Neural crest cell (in vitro differentiated cells): ENCODE measurements around the gene ATRIP. TPM values are rescaled to one million over a fixed set of nuclear protein-coding genes. Genes with fewer than 3 reads are reported as not detected.

Experiments
- DNase-seq: peaks from one replicate; pipeline ENCODE4 v3.0.0; 2021; ENCODE audit warnings: low read depth, mixed read lengths, low spot score
- H3K27ac Mint-ChIP-seq: one replicate; pipeline ENCODE4 v1.8.0; 2021; ENCODE audit warnings: mild to moderate bottlenecking, mixed read lengths; ENCODE audit not compliant: unreplicated experiment
- H3K27me3 Mint-ChIP-seq: 2 replicates; pipeline ENCODE4 v1.8.0; 2021; ENCODE audit warnings: low read depth, mild to moderate bottlenecking, mixed read lengths
- H3K36me3 Mint-ChIP-seq: 2 replicates; pipeline ENCODE4 v1.8.0; 2021; ENCODE audit warnings: low read depth, mild to moderate bottlenecking, mixed read lengths
- H3K4me1 Mint-ChIP-seq: 2 replicates; pipeline ENCODE4 v1.8.0; 2021; ENCODE audit warnings: mixed read lengths
- H3K4me3 Mint-ChIP-seq: one replicate; pipeline ENCODE4 v1.8.0; 2021; ENCODE audit warnings: mild to moderate bottlenecking, mixed read lengths
- H3K9me3 Mint-ChIP-seq: 2 replicates; pipeline ENCODE4 v1.8.0; 2021; ENCODE audit warnings: mixed read lengths
- total RNA-seq: library from RNA; stranded (reverse); gene quantifications from 2 replicates; pipeline ENCODE4 v1.2.1, GENCODE V29; 2021
- TF ChIP-seq, protein P1 (sequence below): fragments of 200-600 bp; sonication (generic); conservative IDR thresholded peaks from 2 replicates; pipeline ENCODE4 v1.5.0; 2021; ENCODE audit warnings: antibody characterized with exemption, mild to moderate bottlenecking

ATRIP gene
- total RNA-seq, 1 donor from 2014 or later = 22.1 TPM

DNA sequence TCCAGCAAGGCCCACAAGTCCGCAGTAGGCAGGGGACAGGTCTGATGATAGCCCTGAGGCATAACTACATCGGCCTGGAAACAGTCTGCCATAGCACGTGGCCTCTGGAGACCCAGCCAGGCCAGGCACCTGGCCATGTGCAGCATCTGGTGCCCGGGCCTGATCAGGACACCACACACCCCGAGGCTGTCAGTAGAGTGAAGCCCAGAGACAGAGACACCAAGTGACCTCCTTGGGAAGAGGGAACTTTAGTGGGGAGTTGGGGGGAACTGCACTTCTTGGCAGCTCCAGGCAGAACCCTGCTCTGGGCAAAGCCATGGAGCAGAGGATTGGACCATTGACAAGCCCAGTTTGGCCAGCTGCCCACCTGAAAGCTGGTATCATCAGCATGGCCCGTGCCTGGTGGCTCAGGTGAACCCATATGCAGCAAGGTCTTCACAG lies 56.2 kb downstream of the ATRIP start:
- TF ChIP-seq, protein P1, sequence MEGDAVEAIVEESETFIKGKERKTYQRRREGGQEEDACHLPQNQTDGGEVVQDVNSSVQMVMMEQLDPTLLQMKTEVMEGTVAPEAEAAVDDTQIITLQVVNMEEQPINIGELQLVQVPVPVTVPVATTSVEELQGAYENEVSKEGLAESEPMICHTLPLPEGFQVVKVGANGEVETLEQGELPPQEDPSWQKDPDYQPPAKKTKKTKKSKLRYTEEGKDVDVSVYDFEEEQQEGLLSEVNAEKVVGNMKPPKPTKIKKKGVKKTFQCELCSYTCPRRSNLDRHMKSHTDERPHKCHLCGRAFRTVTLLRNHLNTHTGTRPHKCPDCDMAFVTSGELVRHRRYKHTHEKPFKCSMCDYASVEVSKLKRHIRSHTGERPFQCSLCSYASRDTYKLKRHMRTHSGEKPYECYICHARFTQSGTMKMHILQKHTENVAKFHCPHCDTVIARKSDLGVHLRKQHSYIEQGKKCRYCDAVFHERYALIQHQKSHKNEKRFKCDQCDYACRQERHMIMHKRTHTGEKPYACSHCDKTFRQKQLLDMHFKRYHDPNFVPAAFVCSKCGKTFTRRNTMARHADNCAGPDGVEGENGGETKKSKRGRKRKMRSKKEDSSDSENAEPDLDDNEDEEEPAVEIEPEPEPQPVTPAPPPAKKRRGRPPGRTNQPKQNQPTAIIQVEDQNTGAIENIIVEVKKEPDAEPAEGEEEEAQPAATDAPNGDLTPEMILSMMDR = no peak
- H3K4me3 Mint-ChIP-seq = peak overlapping the region; percentile 88
- H3K36me3 Mint-ChIP-seq = peaks cover 3% of the 10 kb centered on the region
- H3K27me3 Mint-ChIP-seq = no peaks in the 10 kb centered on the region
- no peaks in the 10 kb centered on the region for H3K9me3 Mint-ChIP-seq
- no peak for DNase-seq
- no peak overlapping the region for H3K27ac Mint-ChIP-seq
- H3K4me1 Mint-ChIP-seq = peaks cover 6% of the 10 kb centered on the region

DNA sequence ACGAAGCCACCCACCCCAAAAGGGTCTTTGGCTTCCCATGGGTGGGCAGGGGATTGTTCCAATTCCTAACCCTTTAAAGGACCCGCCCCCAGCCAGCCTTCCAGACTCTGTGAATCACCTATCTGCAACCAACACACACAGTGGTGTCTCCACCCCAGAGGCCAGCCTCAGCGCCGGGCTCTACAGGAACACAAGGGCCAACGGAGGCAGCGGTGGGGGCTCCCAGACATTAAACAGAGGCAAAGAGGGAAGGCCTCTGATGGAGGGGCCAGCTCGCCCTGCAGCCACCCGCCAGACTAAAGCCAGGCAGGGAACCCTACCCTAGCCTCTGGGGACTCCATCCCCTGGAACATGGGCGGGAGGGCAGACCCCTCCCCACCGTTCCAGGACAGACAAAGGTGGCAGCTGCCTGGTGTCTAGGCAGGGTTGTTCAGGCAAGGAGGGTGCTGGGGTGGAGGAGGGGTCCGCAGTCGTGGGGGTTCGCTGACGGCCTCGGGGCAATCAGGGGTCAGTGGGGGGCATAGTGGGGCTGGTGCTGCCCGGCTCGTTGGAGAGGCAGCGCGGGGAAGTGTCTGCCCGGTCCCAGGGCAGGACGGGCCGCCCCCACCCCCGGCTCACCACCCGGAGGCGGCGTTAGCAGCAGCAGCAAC lies 57.0 kb downstream of the ATRIP start:
- Mint-ChIP-seq H3K4me3 (peak overlapping the region; percentile 88), H3K27ac (no peak overlapping the region), H3K27me3 (no peaks in the 10 kb centered on the region), H3K4me1 (peaks cover 6% of the 10 kb centered on the region), H3K9me3 (no peaks in the 10 kb centered on the region), H3K36me3 (no peaks in the 10 kb centered on the region)
- TF ChIP-seq, protein P1 = no peak
- peak; percentile 9 for DNase-seq

DNA sequence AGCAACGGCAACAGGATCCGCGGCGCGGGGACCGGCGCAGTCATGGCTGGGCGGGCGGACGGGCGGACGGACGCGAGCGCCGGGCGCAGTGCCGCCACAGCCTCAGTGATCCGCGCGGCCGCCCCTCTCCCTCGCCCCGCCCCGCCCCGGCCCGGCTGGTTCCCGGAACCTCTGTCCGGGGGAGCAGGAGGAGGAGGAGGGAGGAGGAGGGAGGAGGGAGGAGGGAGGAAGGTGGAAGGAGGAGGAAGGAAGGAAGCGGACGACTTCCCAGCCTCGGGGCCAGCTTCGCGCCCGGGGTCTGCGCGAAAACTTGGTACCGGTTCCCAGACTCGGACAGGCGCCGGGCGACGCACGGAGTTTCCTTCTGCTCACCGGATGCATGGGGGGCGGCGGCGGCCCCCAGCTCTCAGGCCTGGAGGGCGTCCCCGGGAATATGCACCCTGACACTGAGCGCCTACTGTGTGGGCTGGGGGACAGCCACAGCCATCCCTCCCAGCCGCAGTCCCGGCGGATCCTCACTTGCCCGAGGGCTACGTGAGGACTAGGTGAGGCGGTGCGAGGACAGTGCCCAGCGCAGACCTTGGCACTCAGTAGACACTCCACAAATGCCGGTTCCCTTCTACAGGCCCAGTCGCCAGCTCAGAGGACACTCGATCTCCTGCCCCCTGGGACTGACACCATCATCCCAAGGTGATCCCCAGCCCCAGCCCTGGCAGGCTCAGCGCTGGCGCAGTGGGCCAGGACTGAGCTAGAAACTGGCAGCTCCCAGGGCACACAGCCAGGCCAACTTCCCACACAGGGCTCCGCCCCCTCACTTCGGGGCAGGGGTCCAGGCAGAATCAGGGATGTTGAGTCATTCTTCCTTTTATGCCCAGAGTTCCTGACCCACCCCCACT lies 57.8 kb downstream of the ATRIP start, which contains the start of gene SHISA5:
TSS of gene SHISA5 (minus strand) at position 124 of the 896 bp plus-strand sequence. CDS start at position 44, 80 bp downstream.
- peak within 1 kb of the TSS; percentile 88 for H3K4me3 Mint-ChIP-seq
- DNase-seq = peak; percentile 38
- no peak within 1 kb of the TSS for H3K27ac Mint-ChIP-seq
- H3K36me3 Mint-ChIP-seq = no peaks in the 10 kb centered on the region
- H3K9me3 Mint-ChIP-seq = no peaks in the 10 kb centered on the region
- H3K27me3 Mint-ChIP-seq = no peaks in the 10 kb centered on the region
- peaks cover 6% of the 10 kb centered on the region for H3K4me1 Mint-ChIP-seq
- TF ChIP-seq, protein P1 = no peak

DNA sequence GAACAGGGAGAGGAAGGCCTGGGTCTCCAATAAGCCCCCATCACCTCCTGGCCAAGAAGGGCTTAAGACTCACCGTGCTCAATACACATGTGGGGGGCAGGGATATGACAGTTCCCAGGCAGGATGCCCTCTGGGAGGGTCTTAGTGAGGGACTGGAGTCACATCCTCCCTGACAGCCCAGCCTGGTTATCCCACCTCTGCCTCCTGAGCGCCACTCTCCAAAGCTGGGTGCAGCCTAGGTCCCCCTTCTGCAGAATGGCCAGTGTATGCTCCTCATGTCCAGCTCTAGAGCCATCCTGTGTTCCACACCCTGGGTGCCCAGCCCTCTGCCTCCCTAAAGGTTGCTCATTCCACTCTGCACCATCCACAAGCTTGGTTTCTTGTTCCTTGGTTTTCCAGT lies 58.6 kb downstream of the ATRIP start:
- H3K9me3 Mint-ChIP-seq = no peaks in the 10 kb centered on the region

DNA sequence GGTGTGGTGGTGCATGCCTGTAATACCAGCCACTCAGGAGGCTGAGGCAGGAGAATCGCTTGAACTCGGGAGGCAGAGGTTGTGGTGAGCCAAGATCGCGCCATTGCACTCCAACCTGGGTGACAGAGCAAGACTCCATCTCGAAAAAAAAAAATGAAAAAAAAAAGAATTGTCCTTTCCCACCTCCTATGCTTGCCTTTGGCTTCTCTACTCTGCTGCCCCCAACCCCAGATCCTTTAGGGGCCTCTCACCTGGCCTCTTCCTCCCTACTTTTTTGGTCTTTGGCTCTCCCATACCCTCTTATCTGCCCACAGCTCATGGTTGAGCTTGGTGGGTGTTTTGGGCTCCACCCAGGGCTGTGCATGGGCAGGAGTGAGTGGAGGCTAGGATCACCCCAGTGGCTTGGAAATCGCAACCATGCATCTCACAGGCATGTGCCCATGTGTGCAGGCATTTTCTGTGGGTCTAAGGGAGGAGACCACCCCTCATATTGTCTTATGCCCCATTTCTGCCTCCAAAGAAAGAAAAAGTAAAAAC lies 59.5 kb downstream of the ATRIP start:
- no peak overlapping the region for H3K27ac Mint-ChIP-seq
- no peaks in the 10 kb centered on the region for H3K27me3 Mint-ChIP-seq
- TF ChIP-seq, protein P1 = no peak
- no peak for DNase-seq
- peaks cover 8% of the 10 kb centered on the region for H3K4me1 Mint-ChIP-seq
- H3K36me3 Mint-ChIP-seq = no peaks in the 10 kb centered on the region
- H3K4me3 Mint-ChIP-seq = peak overlapping the region; percentile 77
- H3K9me3 Mint-ChIP-seq = no peaks in the 10 kb centered on the region

More for the DNA sequence above, 58.6 kb downstream of the ATRIP start:
- Mint-ChIP-seq H3K27me3 (no peaks in the 10 kb centered on the region), H3K36me3 (no peaks in the 10 kb centered on the region), H3K27ac (no peak overlapping the region), H3K4me3 (peak overlapping the region; percentile 81), H3K4me1 (peaks cover 6% of the 10 kb centered on the region)
- TF ChIP-seq, protein P1 = no peak
- DNase-seq = no peak
